Measurements from ENCODE around the gene ORAI3.

ORAI3 gene

GRCh38 chr16:30948667-30949649, at the start of gene ORAI3:
Gene ORAI3 (plus strand): TSS chr16:30949068. CDS start chr16:30949290, 222 bp downstream.
- peak; percentile 81 for DNase-seq

- no peak for DNase-seq
Measured at GRCh38 chr16:30899794-30900193, 49.1 kb upstream of the ORAI3 start.

- no peak for DNase-seq
Measured at GRCh38 chr16:30900588-30900987, 48.3 kb upstream of the ORAI3 start.

- DNase-seq, result no peak
Measured at GRCh38 chr16:30901201-30902028, 47.5 kb upstream of the ORAI3 start.

GRCh38 chr16:30902029-30902972, 46.6 kb upstream of the ORAI3 start:
- DNase-seq, result peak; percentile 83

- DNase-seq, result no peak
Measured at GRCh38 chr16:30903002-30903401, 45.9 kb upstream of the ORAI3 start.

GRCh38 chr16:30903596-30903995, 45.3 kb upstream of the ORAI3 start:
- no peak for DNase-seq

- DNase-seq, result no peak
Measured at GRCh38 chr16:30904114-30904780, 44.6 kb upstream of the ORAI3 start.

- DNase-seq, result no peak
Measured at GRCh38 chr16:30907064-30907463, 41.8 kb upstream of the ORAI3 start.

GRCh38 chr16:30910427-30911029, 38.3 kb upstream of the ORAI3 start:
- DNase-seq, result no peak

GRCh38 chr16:30912794-30913412, 36.0 kb upstream of the ORAI3 start:
- DNase-seq, result no peak

- no peak for DNase-seq
Measured at GRCh38 chr16:30914830-30915229, 34.0 kb upstream of the ORAI3 start.

- DNase-seq, result no peak
Measured at GRCh38 chr16:30918614-30919013, 30.3 kb upstream of the ORAI3 start.

- no peak for DNase-seq
Measured at GRCh38 chr16:30920891-30921290, 28.0 kb upstream of the ORAI3 start.

GRCh38 chr16:30921459-30921747, 27.5 kb upstream of the ORAI3 start:
- DNase-seq, result no peak

- DNase-seq, result peak; percentile 95
Measured at GRCh38 chr16:30921748-30922419, 27.0 kb upstream of the ORAI3 start.

GRCh38 chr16:30922420-30922959, 26.4 kb upstream of the ORAI3 start:
- peak; percentile 100 for DNase-seq

GRCh38 chr16:30922960-30923535, 25.8 kb upstream of the ORAI3 start:
- peak; percentile 99 for DNase-seq

- DNase-seq, result no peak
Measured at GRCh38 chr16:30923554-30924075, 25.3 kb upstream of the ORAI3 start, which contains the start of gene FBXL19. Gene FBXL19 (plus strand): TSS chr16:30923572. CDS start chr16:30925755, 2,183 bp downstream.
